H9 (cell line): Measurements from ENCODE around the gene TTC21B. TPM values are rescaled to one million over a fixed set of nuclear protein-coding genes. Genes with fewer than 3 reads are reported as not detected.

Source experiments
- DNase-seq: peaks from one replicate; pipeline ENCODE4 v3.0.0-alpha.2; 2017
- H2AFZ ChIP-seq: one replicate; pipeline ENCODE4 v1.6.1; 2013; ENCODE audit warnings: mild to moderate bottlenecking, low read length, control low read depth, moderate library complexity
- H2AK5ac ChIP-seq: 2 replicates; pipeline ENCODE4 v1.6.1; 2013; ENCODE audit warnings: low read length, control low read depth, mixed read lengths; ENCODE audit not compliant: insufficient read length
- H2BK120ac ChIP-seq: one replicate; pipeline ENCODE4 v1.6.1; 2013; ENCODE audit warnings: low read depth, mild to moderate bottlenecking, low read length, control low read depth, inconsistent platforms; ENCODE audit not compliant: poor library complexity, severe bottlenecking
- H2BK12ac ChIP-seq: 2 replicates; pipeline ENCODE4 v1.6.1; 2013; ENCODE audit warnings: low read length, control low read depth, mixed read lengths, low read depth; ENCODE audit not compliant: insufficient read length
- H2BK15ac ChIP-seq: 2 replicates; pipeline ENCODE4 v1.6.1; 2013; ENCODE audit warnings: low read depth, low read length, control low read depth
- H2BK20ac ChIP-seq: one replicate; pipeline ENCODE4 v1.6.1; 2013; ENCODE audit warnings: low read depth, mild to moderate bottlenecking, low read length, control low read depth, inconsistent platforms; ENCODE audit not compliant: poor library complexity, severe bottlenecking
- H2BK5ac ChIP-seq: 2 replicates; pipeline ENCODE4 v1.6.1; 2013; ENCODE audit warnings: low read length, control low read depth, mixed read lengths; ENCODE audit not compliant: insufficient read length
- H3K14ac ChIP-seq: 2 replicates; pipeline ENCODE4 v1.6.1; 2013; ENCODE audit warnings: low read length, control low read depth; ENCODE audit not compliant: insufficient read depth
- H3K18ac ChIP-seq: 2 replicates; pipeline ENCODE4 v1.6.1; 2013; ENCODE audit warnings: low read depth, mild to moderate bottlenecking, mixed read lengths, low read length, control low read depth; ENCODE audit not compliant: insufficient read length
- H3K23ac ChIP-seq: 2 replicates; pipeline ENCODE4 v1.6.1; 2013; ENCODE audit warnings: low read length, control low read depth, mixed read lengths, low read depth; ENCODE audit not compliant: insufficient read length
- H3K23me2 ChIP-seq: 2 replicates; pipeline ENCODE4 v1.6.1; 2013; ENCODE audit warnings: low read depth, mild to moderate bottlenecking, mixed read lengths, low read length, control low read depth; ENCODE audit not compliant: insufficient read length, poor library complexity, severe bottlenecking
- H3K27ac ChIP-seq: 2 replicates; pipeline ENCODE4 v1.5.1; 2013; ENCODE audit warnings: low read length, control low read depth, mixed read lengths, low read depth; ENCODE audit not compliant: insufficient read length
- H3K27me3 ChIP-seq: 2 replicates; pipeline ENCODE4 v1.6.1; 2013; ENCODE audit warnings: low read length, control low read depth, inconsistent platforms; ENCODE audit not compliant: insufficient read depth
- H3K4ac ChIP-seq: 2 replicates; pipeline ENCODE4 v1.6.1; 2013; ENCODE audit warnings: low read depth, mild to moderate bottlenecking, control low read depth, inconsistent platforms, low read length, moderate library complexity
- H3K4me1 ChIP-seq: 2 replicates; pipeline ENCODE4 v1.6.1; 2013; ENCODE audit warnings: low read length, control low read depth, inconsistent platforms; ENCODE audit not compliant: insufficient read depth
- H3K4me2 ChIP-seq: 2 replicates; pipeline ENCODE4 v1.6.1; 2013; ENCODE audit warnings: low read length, control low read depth, mixed read lengths; ENCODE audit not compliant: insufficient read length, insufficient read depth
- H3K56ac ChIP-seq: 2 replicates; pipeline ENCODE4 v1.6.1; 2013; ENCODE audit warnings: low read depth, mild to moderate bottlenecking, mixed read lengths, low read length, control low read depth; ENCODE audit not compliant: insufficient read length
- H3K79me1 ChIP-seq: 2 replicates; pipeline ENCODE4 v1.6.1; 2013; ENCODE audit warnings: low read depth, mild to moderate bottlenecking, moderate library complexity, low read length, control low read depth, inconsistent platforms; ENCODE audit not compliant: insufficient read depth, poor library complexity, severe bottlenecking
- H3K79me2 ChIP-seq: 2 replicates; pipeline ENCODE4 v1.6.1; 2013; ENCODE audit warnings: low read length, control low read depth, inconsistent platforms; ENCODE audit not compliant: insufficient read depth
- H3K9ac ChIP-seq: 2 replicates; pipeline ENCODE4 v1.6.1; 2013; ENCODE audit warnings: low read length, control low read depth, mixed read lengths; ENCODE audit not compliant: insufficient read length; ENCODE audit errors: extremely low read depth
- H3K9me3 ChIP-seq: one replicate; pipeline ENCODE4 v1.6.1; 2013; ENCODE audit warnings: low read depth, low read length, inconsistent platforms; ENCODE audit not compliant: control insufficient read depth
- H3T11ph ChIP-seq: one replicate; pipeline ENCODE4 v1.6.1; 2013; ENCODE audit warnings: mild to moderate bottlenecking, low read length, control low read depth, inconsistent platforms
- H4K20me1 ChIP-seq: one replicate; pipeline ENCODE4 v1.6.1; 2013; ENCODE audit not compliant: control insufficient read depth, insufficient read length, insufficient read depth
- H4K5ac ChIP-seq: 2 replicates; pipeline ENCODE4 v1.6.1; 2013; ENCODE audit warnings: low read depth, mild to moderate bottlenecking, mixed read lengths, low read length, control low read depth; ENCODE audit not compliant: insufficient read length
- H4K8ac ChIP-seq: replicated peaks from 2 replicates; pipeline ENCODE4 v1.6.1; 2013; ENCODE audit warnings: low read length, control low read depth, mixed read lengths, low read depth; ENCODE audit not compliant: insufficient read length
- H4K91ac ChIP-seq: 2 replicates; pipeline ENCODE4 v1.6.1; 2013; ENCODE audit warnings: low read depth, mild to moderate bottlenecking, moderate library complexity, mixed read lengths, low read length, control low read depth; ENCODE audit not compliant: insufficient read length
- H3K27ac Mint-ChIP-seq, 3 experiments: 2 replicates in 2 of 3; 3 replicates in 1 of 3; pipeline ENCODE4 v1.8.0; 2020 to 2021; ENCODE audit warnings: mixed read lengths in 3 of 3, mild to moderate bottlenecking in 1 of 3, moderate library complexity in 1 of 3
- H3K27me3 Mint-ChIP-seq: 2 replicates; pipeline ENCODE4 v1.8.0; 2021; ENCODE audit warnings: low read depth, mild to moderate bottlenecking, moderate library complexity, mixed read lengths
- H3K36me3 Mint-ChIP-seq, 3 experiments: 2 replicates in 2 of 3; 3 replicates in 1 of 3; pipeline ENCODE4 v1.8.0; 2020 to 2021; ENCODE audit warnings: low read depth in 3 of 3, mixed read lengths in 3 of 3; ENCODE audit not compliant: insufficient read depth in 1 of 3
- H3K4me1 Mint-ChIP-seq, 2 experiments: 2 replicates each; pipeline ENCODE4 v1.8.0; 2020; ENCODE audit warnings: mixed read lengths in 2 of 2
- H3K4me3 Mint-ChIP-seq, 2 experiments: 2 replicates in 1 of 2; 3 replicates in 1 of 2; pipeline ENCODE4 v1.8.0; 2020 to 2021; ENCODE audit warnings: mild to moderate bottlenecking in 2 of 2, mixed read lengths in 2 of 2, moderate library complexity in 1 of 2
- H3K9me3 Mint-ChIP-seq, 2 experiments: 2 replicates in 1 of 2; 3 replicates in 1 of 2; pipeline ENCODE4 v1.8.0; 2020; ENCODE audit warnings: mild to moderate bottlenecking in 2 of 2, mixed read lengths in 2 of 2, moderate library complexity in 1 of 2
- CTCF ChIP-seq: fragments of 200-600 bp; sonication (generic); conservative IDR thresholded peaks from 3 replicates; pipeline ENCODE4 v1.8.0; 2021; ENCODE audit warnings: antibody characterized with exemption, mild to moderate bottlenecking
- WGBS: extraction: QIAGEN DNeasy Blood & Tissue Kit; methylation state at CpG from one replicate; pipeline ENCODE4 v1.1.7; 2013; ENCODE audit warnings: missing lambda C conversion rate, low lambda C conversion rate, mixed read lengths; ENCODE audit not compliant: insufficient read length; ENCODE audit errors: extremely low coverage; 5-methylcytosine and 5-hydroxymethylcytosine counted together
- total RNA-seq: library from RNA; stranded (reverse); gene quantifications from 2 replicates; pipeline ENCODE4 v1.2.1, GENCODE V29; 2021

The TTC21B gene
- total RNA-seq, 1 experiment from 2014 or later = 16.6 TPM

GRCh38 chr2:165967746-165968145 lies 14.2 kb upstream of the TTC21B start:
- H4K91ac ChIP-seq = no peak overlapping the region
- Mint-ChIP-seq H3K36me3 (no peaks in the 10 kb centered on the region; a peak in 2 of 7 replicates), H3K4me3 (no peak overlapping the region), H3K9me3 (no peaks in the 10 kb centered on the region; a peak in 1 of 5 replicates), H3K27ac (no peak overlapping the region), H3K27me3 (no peaks in the 10 kb centered on the region), H3K4me1 (no peaks in the 10 kb centered on the region)
- H3K14ac ChIP-seq = no peak overlapping the region
- H2BK20ac ChIP-seq = no peak overlapping the region
- no peaks in the 10 kb centered on the region for H3K23me2 ChIP-seq
- no peak overlapping the region for H2BK5ac ChIP-seq
- H2BK15ac ChIP-seq = no peak overlapping the region
- H2AFZ ChIP-seq = no peak overlapping the region
- no CpG with 5 or more reads among the region's 3 CpGs for WGBS
- no peak overlapping the region for H2BK120ac ChIP-seq
- no peaks in the 10 kb centered on the region for H4K20me1 ChIP-seq
- no peak overlapping the region for H3K4me2 ChIP-seq
- no peaks in the 10 kb centered on the region for H3K4me1 ChIP-seq
- no peak overlapping the region for H3T11ph ChIP-seq
- H3K18ac ChIP-seq = no peak overlapping the region
- no peak overlapping the region for H3K56ac ChIP-seq
- no peak overlapping the region for H2BK12ac ChIP-seq
- no peaks in the 10 kb centered on the region for H3K79me1 ChIP-seq
- H4K8ac ChIP-seq = no peak overlapping the region
- H3K27ac ChIP-seq = no peak overlapping the region
- no peaks in the 10 kb centered on the region for H3K27me3 ChIP-seq
- no peak overlapping the region for H3K4ac ChIP-seq
- no peak for TF ChIP-seq CTCF
- H3K9ac ChIP-seq = no peak overlapping the region
- no peaks in the 10 kb centered on the region for H3K79me2 ChIP-seq
- H3K9me3 ChIP-seq = no peaks in the 10 kb centered on the region
- DNase-seq = no peak
- no peak overlapping the region for H2AK5ac ChIP-seq
- no peak overlapping the region for H4K5ac ChIP-seq
- no peak overlapping the region for H3K23ac ChIP-seq
